PC-9 (cell line): ENCODE measurements around the gene TOPBP1.

ENCODE experiments used
- CTCF ChIP-seq: fragments of 200-600 bp; sonication (generic); conservative IDR thresholded peaks from 2 replicates; pipeline ENCODE4 v1.6.1; 2017; ENCODE audit warnings: mixed run types, antibody characterized with exemption, mild to moderate bottlenecking, moderate library complexity
- EZH2 ChIP-seq: fragments of 200-600 bp; sonication (generic); IDR thresholded peaks from 2 replicates; pipeline ENCODE4 v1.8.0; 2017; ENCODE audit warnings: antibody characterized with exemption, low read depth

GRCh38 chr3:133591271-133591742, 70.4 kb downstream of the TOPBP1 start:
- TF ChIP-seq CTCF (no peak), EZH2 (no peak)
